HG03139 (cell line): ENCODE results near the gene ZNF41.
"Not testable (repeated sequence)": the region's sequence is repeated elsewhere in the genome, so short reads cannot be mapped to it uniquely, and the experiment has no call there.

Experiments used
- ATAC-seq: cut with Tn5 transposase; IDR thresholded peaks from one replicate; pipeline ENCODE4 v1.9.1; 2021; ENCODE audit not compliant: unreplicated experiment

The ZNF41 gene

DNA sequence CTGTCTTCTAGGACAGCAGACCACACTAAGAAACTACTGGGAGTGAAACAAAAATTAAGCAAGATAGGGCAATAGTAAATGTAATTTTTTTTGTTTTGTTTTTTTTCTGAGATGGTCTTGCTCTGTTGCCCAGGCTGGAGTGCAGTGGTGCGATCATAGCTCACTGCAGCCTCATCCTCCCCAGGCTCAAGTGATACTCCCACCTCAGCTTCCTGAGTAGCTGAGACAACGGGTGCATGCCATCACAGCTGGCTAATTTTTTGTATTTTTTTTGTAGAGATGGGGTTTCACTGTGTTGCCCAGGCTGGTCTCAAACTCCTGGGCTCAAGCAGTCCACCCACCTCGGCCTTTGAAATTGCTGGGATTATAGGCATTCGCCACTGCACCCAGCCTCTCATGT lies 9.1 kb upstream of the ZNF41 start:
- not testable (repeated sequence) for ATAC-seq

DNA sequence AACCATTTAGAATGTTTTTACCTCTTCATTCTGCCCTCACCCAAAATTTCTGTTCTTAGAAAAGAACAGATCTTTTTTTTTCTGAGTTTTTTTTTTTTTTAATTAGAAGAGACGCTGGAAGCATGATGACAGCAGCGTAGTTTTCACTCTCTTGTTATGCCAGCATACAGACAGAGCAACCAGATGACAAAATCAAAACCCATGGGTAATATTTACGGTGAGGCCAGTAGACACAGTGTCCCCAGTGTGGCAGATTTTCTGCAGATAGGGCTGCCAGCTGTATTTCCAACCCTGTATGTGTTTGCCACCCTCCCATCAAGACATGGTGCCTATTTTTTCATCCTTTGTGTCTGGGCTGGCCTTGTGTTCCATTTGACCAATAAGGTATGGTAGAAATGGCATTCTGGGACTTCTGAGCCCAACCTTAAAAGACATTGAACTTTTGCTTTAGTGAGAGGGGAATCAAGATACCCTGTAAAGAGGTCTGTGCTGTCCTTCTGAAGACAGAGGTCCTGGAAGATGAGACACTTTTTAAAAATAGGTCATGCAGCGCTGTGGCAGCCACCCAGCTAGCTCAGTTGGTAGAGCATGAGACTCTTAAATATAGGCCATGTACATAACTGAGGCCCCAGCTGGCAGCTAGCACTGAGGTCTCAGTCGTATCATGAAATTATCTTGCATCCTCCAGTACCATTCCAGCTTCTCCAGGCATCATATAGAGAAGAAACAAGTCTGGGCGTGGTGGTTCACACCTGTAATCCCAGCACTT lies 6.7 kb upstream of the ZNF41 start:
- no peak for ATAC-seq

- no peak for ATAC-seq
Observed at GRCh38 chrX:47484885-47485284, 1.9 kb upstream of the ZNF41 start.

DNA sequence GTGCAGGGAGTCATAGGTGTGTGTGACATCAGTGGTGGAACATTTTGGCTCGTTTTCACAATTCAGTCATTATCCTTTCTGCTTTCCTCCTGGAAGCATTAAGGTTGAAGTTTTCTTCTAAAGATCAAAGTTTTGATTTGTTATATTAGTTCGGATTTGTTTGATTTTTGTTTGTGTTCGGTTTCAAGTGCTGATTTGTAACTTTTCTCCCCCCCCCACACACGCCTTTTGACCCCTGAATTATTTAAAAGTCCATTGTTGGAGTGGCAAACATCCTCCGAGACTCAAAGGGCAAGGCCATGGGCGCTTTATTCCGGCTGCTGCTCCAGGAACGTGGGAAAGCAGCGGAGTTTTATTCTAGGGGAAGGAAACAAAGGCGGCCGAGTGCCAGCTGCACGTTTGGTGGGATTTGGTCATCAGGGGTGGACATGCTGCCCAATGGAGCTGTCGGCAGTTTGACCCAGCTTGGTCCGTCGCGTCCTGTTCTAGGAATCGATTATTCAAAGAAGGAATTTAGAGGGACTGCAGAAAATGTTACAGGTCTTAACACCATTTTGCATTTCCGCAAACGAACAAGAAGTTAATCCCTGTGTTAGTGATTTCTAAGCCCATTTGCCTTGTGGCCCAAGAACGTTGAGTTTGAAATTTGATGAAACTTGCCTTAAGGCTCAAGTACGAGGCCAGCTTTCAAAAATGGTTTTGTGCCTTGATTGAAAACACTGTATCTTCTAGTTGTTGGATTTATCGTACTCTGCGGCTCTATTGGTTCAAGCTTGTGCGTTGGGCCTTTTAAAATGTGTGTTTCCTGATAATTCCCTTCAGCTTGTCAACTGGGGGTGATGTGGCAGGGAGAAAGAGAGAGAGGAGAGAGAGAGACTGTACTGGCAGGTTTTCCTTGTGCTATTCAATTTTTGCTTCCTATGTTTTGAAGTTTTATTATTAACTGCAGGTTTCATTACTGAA lies 565 bp upstream of the ZNF41 start:
- ATAC-seq, result no peak

DNA sequence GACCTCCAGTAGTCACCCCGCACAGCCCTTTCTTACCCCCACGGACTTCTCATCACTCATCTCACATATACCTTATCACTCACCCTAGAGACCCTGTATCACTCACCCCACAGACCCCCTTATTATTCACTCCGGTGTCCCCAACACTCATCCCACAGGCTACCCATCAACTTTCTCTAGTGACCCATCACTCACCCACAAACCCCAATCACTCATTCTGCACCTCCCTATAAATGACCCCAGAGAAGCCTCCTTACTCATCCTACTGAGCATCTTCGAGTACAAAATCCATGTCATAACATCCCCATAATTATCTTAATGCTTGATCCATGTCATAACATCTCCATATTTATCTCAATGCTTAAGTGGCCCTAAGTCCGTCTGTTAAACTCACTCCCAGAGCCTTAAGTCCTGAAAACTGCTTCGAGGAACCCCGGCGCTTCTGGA lies 934 bp downstream of the ZNF41 start:
- peak; percentile 9 for ATAC-seq

DNA sequence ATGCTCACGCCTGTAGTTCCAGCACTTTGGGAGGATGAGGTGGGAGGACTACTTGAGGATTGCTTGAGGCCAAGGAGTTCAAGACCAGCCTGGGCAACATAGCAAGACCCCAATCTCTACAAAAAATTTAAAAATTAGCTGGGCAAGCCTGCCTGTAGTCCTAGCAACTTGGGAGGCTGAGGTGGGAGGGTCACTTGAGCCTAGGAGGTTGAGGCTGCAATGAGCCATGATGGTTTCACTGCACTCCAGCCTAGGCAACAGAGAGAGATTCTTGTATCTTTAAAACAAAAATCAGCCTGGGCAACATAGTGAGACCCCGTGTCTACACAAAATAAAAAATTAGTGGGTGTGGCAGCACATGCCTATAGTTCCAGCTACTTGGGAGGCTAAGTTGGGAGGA lies 1.9 kb downstream of the ZNF41 start:
- no peak for ATAC-seq

- ATAC-seq, result no peak
Observed at GRCh38 chrX:47480576-47480975, 2.4 kb downstream of the ZNF41 start.

DNA sequence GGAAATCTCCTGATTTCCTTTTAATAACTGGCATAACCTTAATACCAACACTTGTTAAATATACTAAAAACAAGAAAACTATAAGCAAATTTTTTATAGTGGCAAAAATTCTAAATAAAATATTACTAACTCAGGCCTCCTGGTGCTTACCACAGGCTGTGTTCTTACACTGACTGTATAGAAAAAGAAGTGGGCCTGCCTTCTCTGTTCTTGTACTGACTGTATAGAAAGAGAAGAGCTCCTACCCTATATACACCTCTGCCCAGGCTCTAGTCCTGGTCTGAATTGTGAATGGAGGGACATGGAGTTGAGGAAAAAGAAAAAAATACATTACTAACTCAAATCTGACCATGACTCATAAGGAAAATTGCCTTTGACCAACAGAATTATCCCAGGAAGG lies 7.5 kb downstream of the ZNF41 start:
- ATAC-seq, result no peak

GRCh38 chrX:47467106-47467505 lies 15.9 kb downstream of the ZNF41 start:
- ATAC-seq, result no peak

DNA sequence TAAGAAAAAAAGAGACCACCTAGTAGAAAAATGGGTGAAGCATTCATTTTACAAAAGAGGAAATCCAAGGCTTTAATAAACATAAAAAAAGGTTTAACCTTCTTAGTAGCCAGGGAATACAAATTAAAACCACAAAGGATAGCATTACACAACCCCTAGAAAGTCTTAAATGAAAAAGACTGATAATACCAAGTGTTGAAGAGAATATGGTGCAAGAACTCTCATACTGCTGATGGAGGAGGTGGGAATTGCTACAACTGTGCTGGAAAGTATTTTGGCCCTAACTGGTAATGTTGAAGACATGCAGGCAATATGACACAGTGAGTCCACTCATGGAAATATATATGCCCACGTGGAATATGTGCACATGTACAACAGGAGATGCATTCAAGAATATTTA lies 22.5 kb downstream of the ZNF41 start:
- ATAC-seq, result no peak

- ATAC-seq, result no peak
Observed at GRCh38 chrX:47458528-47458927, 24.5 kb downstream of the ZNF41 start.

GRCh38 chrX:47456080-47456479 lies 26.9 kb downstream of the ZNF41 start:
- ATAC-seq, result no peak

DNA sequence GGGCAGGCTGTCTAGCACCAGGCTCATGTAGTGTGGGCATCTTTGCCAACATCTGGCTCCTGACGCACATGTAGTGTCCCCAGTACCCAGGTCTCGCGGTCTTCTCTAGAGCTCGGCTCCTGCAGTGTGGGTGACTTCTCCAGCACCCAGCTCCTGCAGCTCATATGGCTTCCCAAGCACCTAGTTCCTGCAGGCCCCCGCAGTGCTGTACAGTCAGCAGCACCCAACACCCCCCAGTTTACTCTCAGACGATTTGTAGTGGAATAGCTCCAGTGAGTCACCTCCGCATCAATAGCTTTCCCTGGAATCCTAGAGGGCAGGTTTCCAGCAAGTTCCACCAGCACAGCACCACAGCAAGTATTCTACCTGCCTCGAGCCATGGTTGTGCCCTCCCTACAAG lies 30.9 kb downstream of the ZNF41 start:
- ATAC-seq, result no peak

DNA sequence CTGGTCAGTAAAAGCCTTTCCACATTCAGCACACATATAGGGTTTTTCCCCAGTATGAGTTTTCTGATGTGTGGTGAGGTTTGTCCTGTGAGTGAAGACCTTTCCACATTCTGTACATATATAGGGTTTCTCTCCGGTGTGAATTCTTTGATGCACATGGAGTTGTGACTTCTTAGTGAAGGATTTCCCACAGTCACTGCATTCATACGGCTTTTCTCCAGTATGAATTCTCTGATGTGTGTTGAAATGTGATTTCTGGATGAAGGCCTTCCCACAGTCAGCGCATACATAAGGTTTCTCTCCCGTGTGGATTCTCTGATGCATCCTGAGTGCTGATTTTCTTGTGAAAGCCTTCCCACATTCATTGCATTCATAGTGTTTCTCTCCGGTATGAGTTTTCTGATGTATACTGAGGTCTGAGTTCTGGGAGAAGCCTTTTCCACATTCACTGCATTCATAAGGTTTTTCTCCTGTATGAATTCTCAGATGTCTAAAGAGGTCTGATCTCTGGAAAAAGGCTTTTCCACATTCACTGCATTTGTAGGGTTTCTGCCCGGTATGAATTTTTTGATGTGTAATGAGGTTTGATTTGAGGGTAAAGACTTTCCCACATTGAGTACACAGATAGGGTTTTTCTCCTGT lies 34.7 kb downstream of the ZNF41 start:
- no peak for ATAC-seq

GRCh38 chrX:47447607-47448006 lies 35.4 kb downstream of the ZNF41 start:
- no peak for ATAC-seq

DNA sequence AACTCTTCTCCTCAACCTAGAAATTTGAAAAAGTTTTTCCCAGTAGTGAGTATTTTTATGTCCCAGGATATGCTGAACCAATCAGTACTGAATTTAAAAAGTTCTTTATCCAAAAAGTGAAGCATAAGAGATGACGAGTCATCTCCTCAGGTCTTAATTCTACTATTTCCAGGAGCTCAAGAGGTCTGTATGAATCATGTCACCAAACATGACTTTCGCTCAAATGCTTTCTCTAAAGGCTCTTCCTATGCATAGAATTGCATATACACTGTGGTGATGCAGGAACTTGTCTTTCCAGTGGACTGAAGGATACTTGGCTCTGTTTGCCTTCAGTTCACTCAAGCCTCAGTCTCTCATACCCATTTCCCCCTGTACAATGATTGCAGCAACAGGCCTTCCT lies 36.1 kb downstream of the ZNF41 start:
- ATAC-seq, result no peak

DNA sequence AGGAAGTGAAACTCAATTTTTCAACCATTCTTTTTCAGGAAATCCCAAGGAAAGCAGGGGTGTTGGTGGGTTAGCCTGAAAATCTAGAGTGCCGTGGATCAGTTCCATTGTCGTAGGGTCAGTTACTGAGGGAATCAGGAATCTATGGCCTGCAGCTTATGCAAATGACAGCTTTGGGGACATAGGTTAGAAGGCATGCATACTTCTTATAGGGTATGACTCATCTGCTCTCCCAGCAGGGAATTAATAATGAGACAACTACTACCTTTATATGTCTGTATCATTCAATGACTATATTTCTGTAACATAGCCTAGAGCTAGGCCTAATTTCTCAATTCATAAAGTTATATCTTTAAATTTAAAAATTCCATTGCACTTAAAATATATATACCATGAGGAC lies 36.6 kb downstream of the ZNF41 start:
- no peak for ATAC-seq

GRCh38 chrX:47430925-47431324 lies 52.1 kb downstream of the ZNF41 start:
- ATAC-seq, result no peak

DNA sequence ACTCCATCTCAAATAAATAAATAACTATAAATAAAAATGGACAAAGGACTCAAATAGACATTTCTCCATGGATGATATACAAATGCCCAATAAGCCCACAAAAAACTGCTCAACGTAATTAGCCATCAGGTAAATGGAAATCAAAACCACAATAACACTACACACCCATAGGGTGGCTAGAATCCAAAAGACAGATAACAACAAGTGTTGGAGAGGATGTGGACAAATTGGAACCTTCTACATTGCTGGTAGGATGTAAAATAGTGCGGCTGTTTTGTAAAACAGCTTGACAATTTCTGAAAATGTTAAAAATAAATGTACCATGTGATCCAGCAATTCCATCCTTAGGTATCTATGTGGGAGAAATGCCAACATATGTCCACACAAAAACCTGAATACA lies 60.6 kb downstream of the ZNF41 start:
- ATAC-seq, result no peak

DNA sequence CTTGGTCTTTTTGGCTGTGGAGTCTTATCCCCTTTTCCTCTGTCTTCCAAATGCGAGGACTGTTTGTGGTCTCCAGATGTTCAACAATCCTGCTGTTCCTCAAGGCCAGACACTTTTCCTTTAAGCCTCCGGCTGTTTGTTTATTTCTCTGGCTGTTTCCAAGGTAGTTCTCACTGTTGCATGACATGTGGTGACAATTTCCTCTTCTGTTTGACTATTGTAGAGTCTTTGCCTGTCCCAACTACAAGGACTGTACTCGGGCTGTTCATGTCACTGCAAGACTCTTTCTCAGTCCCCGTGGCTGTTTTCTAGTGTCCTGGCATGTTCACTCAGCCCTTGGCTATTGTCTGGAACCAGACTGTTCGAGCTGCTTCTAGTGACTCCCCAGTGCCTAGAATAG lies 62.1 kb downstream of the ZNF41 start:
- ATAC-seq, result no peak

DNA sequence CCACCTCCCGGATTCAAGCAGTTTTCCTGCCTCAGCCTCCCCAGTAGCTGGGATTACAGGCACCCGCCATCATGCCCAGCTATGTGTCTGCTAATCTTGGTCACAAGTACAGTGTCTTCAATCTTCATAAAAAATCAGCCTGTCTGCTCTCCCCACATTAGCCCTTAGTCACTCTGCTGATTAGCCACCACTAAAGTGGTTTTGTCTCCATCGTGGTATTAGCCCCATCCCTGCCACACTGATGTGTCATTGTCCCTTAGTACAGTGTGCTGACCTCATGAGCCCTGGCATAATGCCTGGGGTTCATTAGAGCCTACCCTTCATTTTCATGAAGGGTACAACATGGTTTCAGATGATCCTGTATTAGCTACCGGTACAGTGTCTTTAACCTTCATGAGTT lies 62.8 kb downstream of the ZNF41 start:
- ATAC-seq, result no peak

GRCh38 chrX:47413179-47413594 lies 69.8 kb downstream of the ZNF41 start:
- ATAC-seq, result no peak
